ENCODE measurements around the gene ACTN2.

- TF ChIP-seq POLR2AphosphoS5 (IDR thresholded peaks at IDR 0.05; ENCODE audit: low read depth, low read length) (no peak), POLR2A (IDR thresholded peaks at IDR 0.05; ENCODE audit: low read depth, low read length) (no peak)
Observed at GRCh38 chr1:236794585-236795034, 108.3 kb downstream of the ACTN2 start.
